Trophoblast cell (in vitro differentiated cells and primary cell): Measurements from ENCODE around the gene IVNS1ABP.

Experiments
- DNase-seq, 2 donors: peaks; one replicate each; pipeline ENCODE4 v3.0.0-alpha.2; 2016
- H2AFZ ChIP-seq: 2 replicates; pipeline ENCODE4 v1.6.1; 2013; ENCODE audit warnings: low read length, moderate library complexity, mild to moderate bottlenecking; ENCODE audit not compliant: insufficient read depth, poor library complexity
- H2AK5ac ChIP-seq: 2 replicates; pipeline ENCODE4 v1.6.1; 2013; ENCODE audit warnings: mild to moderate bottlenecking, low read length
- H2BK120ac ChIP-seq: 2 replicates; pipeline ENCODE4 v1.6.1; 2013; ENCODE audit warnings: low read length, mild to moderate bottlenecking, moderate library complexity; ENCODE audit not compliant: insufficient read depth, poor library complexity
- H2BK12ac ChIP-seq: 2 replicates; pipeline ENCODE4 v1.6.1; 2013; ENCODE audit warnings: mild to moderate bottlenecking, low read length, moderate library complexity
- H2BK5ac ChIP-seq: 2 replicates; pipeline ENCODE4 v1.6.1; 2013; ENCODE audit warnings: low read length, low read depth, moderate library complexity, mild to moderate bottlenecking; ENCODE audit not compliant: poor library complexity
- H3K14ac ChIP-seq: 2 replicates; pipeline ENCODE4 v1.6.1; 2013; ENCODE audit warnings: mild to moderate bottlenecking, low read length
- H3K18ac ChIP-seq: 2 replicates; pipeline ENCODE4 v1.6.1; 2013; ENCODE audit warnings: mild to moderate bottlenecking, low read length
- H3K23ac ChIP-seq: 2 replicates; pipeline ENCODE4 v1.6.1; 2013; ENCODE audit warnings: low read length
- H3K27ac ChIP-seq: 2 replicates; pipeline ENCODE4 v1.5.1; 2013; ENCODE audit warnings: low read depth, mild to moderate bottlenecking, inconsistent platforms, low read length, moderate library complexity
- H3K27me3 ChIP-seq: 2 replicates; pipeline ENCODE4 v1.6.1; 2013; ENCODE audit warnings: inconsistent platforms, mild to moderate bottlenecking, low read length, moderate library complexity; ENCODE audit not compliant: insufficient read depth
- H3K36me3 ChIP-seq, 2 experiments: 1 replicate in 1 of 2; 2 replicates in 1 of 2; pipeline ENCODE4 v1.6.1; 2013; ENCODE audit warnings: low read length in 2 of 2, mild to moderate bottlenecking in 2 of 2, moderate library complexity in 1 of 2; ENCODE audit not compliant: insufficient read depth in 2 of 2, control insufficient read depth in 1 of 2
- H3K4ac ChIP-seq: 2 replicates; pipeline ENCODE4 v1.6.1; 2013; ENCODE audit warnings: low read depth, mild to moderate bottlenecking, low read length, moderate library complexity
- H3K4me1 ChIP-seq, 2 experiments: 1 replicate in 1 of 2; 2 replicates in 1 of 2; pipeline ENCODE4 v1.6.1; 2013; ENCODE audit warnings: low read length in 2 of 2, mild to moderate bottlenecking in 2 of 2, moderate library complexity in 1 of 2; ENCODE audit not compliant: insufficient read depth in 2 of 2, control insufficient read depth in 1 of 2
- H3K4me2 ChIP-seq: 2 replicates; pipeline ENCODE4 v1.6.1; 2013; ENCODE audit warnings: inconsistent platforms, mild to moderate bottlenecking, low read length, moderate library complexity
- H3K4me3 ChIP-seq: 2 replicates; pipeline ENCODE4 v1.5.1; 2013; ENCODE audit warnings: mild to moderate bottlenecking, low read depth, low read length, inconsistent platforms
- H3K79me1 ChIP-seq: one replicate; pipeline ENCODE4 v1.6.1; 2013; ENCODE audit warnings: low read length
- H3K79me2 ChIP-seq: 2 replicates; pipeline ENCODE4 v1.6.1; 2013; ENCODE audit warnings: low read length, mild to moderate bottlenecking; ENCODE audit not compliant: control insufficient read depth, insufficient read depth, poor library complexity
- H3K9ac ChIP-seq: 2 replicates; pipeline ENCODE4 v1.6.1; 2013; ENCODE audit warnings: mild to moderate bottlenecking, low read length
- H3K9me3 ChIP-seq: 2 replicates; pipeline ENCODE4 v1.6.1; 2013; ENCODE audit warnings: low read depth, mild to moderate bottlenecking, control low read depth, inconsistent platforms, low read length; ENCODE audit not compliant: insufficient read depth
- H4K12ac ChIP-seq: 2 replicates; pipeline ENCODE4 v1.6.1; 2013; ENCODE audit warnings: low read depth, mild to moderate bottlenecking, low read length, moderate library complexity
- H4K8ac ChIP-seq: 2 replicates; pipeline ENCODE4 v1.6.1; 2013; ENCODE audit warnings: low read depth, mild to moderate bottlenecking, low read length, moderate library complexity
- H4K91ac ChIP-seq: one replicate; pipeline ENCODE4 v1.6.1; 2013; ENCODE audit warnings: low read depth, mild to moderate bottlenecking, low read length, moderate library complexity
- WGBS: extraction: QIAGEN DNeasy Blood & Tissue Kit; methylation state at CpG from one replicate; pipeline ENCODE4 v1.1.7; 2013; ENCODE audit warnings: missing lambda C conversion rate; ENCODE audit not compliant: insufficient read length, insufficient coverage; ENCODE audit errors: extremely low coverage; 5-methylcytosine and 5-hydroxymethylcytosine counted together

The IVNS1ABP gene

DNA sequence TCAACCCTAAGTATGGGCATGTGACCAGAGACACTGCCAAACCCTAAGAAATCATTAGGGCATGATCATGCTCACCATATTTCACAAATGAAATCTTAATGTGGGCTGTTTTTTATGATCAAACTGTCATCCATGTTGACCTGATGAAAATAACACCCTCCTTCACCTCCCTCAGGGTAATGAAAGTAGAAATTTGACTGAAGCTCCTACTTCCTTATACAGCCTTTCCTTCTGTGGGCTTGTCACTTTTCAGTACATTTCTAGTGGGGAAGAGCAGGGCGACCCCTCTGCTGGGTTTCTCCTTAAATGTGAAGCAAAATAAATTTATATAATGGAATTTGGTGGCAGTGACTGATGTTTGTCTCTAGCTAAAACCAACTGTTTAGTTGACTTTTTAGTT is 25.9 kb downstream of the IVNS1ABP start:
- no peak overlapping the region for H3K27ac ChIP-seq
- no peak overlapping the region for H2AFZ ChIP-seq
- no peaks in the 10 kb centered on the region for H3K79me1 ChIP-seq
- no peak for DNase-seq
- H3K4ac ChIP-seq = no peak overlapping the region
- no peak overlapping the region for H3K14ac ChIP-seq
- H3K23ac ChIP-seq = no peak overlapping the region
- H3K4me3 ChIP-seq = no peak overlapping the region
- no peak overlapping the region for H3K4me2 ChIP-seq
- H2BK12ac ChIP-seq = no peak overlapping the region
- no peak overlapping the region for H2AK5ac ChIP-seq
- no peaks in the 10 kb centered on the region for H3K79me2 ChIP-seq
- no peaks in the 10 kb centered on the region for H3K27me3 ChIP-seq
- H3K9me3 ChIP-seq = no peaks in the 10 kb centered on the region
- no peak overlapping the region for H2BK5ac ChIP-seq
- no peaks in the 10 kb centered on the region for H3K4me1 ChIP-seq
- H2BK120ac ChIP-seq = no peak overlapping the region
- H4K91ac ChIP-seq = no peak overlapping the region
- no peak overlapping the region for H3K18ac ChIP-seq
- H4K8ac ChIP-seq = no peak overlapping the region
- H3K36me3 ChIP-seq = peaks cover 2 to 5% of the 10 kb centered on the region in 2 experiments
- H4K12ac ChIP-seq = no peak overlapping the region
- no peak overlapping the region for H3K9ac ChIP-seq
- no CpG with 5 or more reads among the region's 1 CpG for WGBS

DNA sequence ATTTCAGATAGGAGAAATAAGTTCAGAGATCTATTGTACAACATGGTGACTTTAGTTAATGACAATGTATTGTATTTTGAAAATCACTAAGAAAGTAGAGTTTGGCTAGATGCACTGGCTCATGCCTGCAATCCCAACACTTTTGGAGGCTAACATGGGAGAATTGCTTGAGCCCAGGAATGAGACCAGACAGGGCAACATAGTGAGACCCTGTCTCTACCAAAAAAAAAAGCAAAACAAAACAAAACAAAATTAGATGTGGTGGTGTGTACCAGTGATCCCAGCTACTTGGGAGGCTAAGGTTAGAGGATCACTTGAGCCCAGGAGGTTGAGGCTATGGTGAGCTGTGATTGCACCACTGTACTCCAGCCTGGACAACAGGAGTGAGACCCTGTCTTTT is 27.2 kb downstream of the IVNS1ABP start:
- Histone ChIP-seq H3K14ac (no peak overlapping the region), H2AK5ac (no peak overlapping the region), H4K8ac (no peak overlapping the region), H4K12ac (no peak overlapping the region), H2BK5ac (no peak overlapping the region), H2AFZ (no peak overlapping the region), H3K23ac (no peak overlapping the region), H3K79me2 (peaks cover 2% of the 10 kb centered on the region), H3K4ac (no peak overlapping the region), H3K4me2 (no peak overlapping the region), H3K27ac (no peak overlapping the region), H3K9me3 (no peaks in the 10 kb centered on the region), H3K18ac (no peak overlapping the region), H2BK12ac (no peak overlapping the region), H2BK120ac (no peak overlapping the region), H4K91ac (no peak overlapping the region), H3K9ac (no peak overlapping the region), H3K27me3 (no peaks in the 10 kb centered on the region), H3K4me1 (peaks cover 2% of the 10 kb centered on the region in 2 experiments), H3K79me1 (peaks cover 2% of the 10 kb centered on the region), H3K36me3 (peaks cover 2 to 3% of the 10 kb centered on the region in 2 experiments), H3K4me3 (no peak overlapping the region)
- no peak for DNase-seq

DNA sequence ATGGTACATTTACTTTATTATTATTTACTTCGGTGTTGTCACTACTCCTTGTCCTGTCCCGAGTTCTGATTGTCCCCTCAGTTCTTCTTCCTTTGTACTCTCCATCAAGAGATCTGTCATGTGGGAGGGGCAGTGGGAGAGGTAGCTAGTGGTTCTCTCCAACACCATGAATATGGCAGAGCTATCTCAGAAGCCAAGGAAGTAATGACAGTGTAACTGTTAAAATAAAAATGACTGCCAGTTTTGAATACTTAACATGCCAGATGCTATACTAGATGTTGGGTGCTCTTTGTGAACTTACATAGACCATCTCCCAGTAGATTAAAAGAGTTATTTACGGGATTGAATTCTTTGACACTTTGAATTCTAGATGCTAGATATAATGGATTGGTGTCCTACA is 28.6 kb downstream of the IVNS1ABP start:
- Histone ChIP-seq H2BK120ac (no peak overlapping the region), H4K91ac (no peak overlapping the region), H3K36me3 (no peaks in the 10 kb centered on the region), H4K8ac (no peak overlapping the region), H3K79me2 (peaks cover 2% of the 10 kb centered on the region), H3K79me1 (peaks cover 3% of the 10 kb centered on the region), H2AFZ (no peak overlapping the region), H3K27ac (no peak overlapping the region), H3K4ac (no peak overlapping the region), H3K9me3 (no peaks in the 10 kb centered on the region), H3K23ac (no peak overlapping the region), H2AK5ac (no peak overlapping the region), H2BK12ac (peak overlapping the region; percentile 64), H3K4me3 (no peak overlapping the region), H2BK5ac (no peak overlapping the region), H3K9ac (no peak overlapping the region), H4K12ac (no peak overlapping the region), H3K4me1 (peaks cover 4% of the 10 kb centered on the region in 2 experiments), H3K14ac (no peak overlapping the region), H3K4me2 (no peak overlapping the region), H3K18ac (no peak overlapping the region), H3K27me3 (no peaks in the 10 kb centered on the region)
- no peak for DNase-seq
- no CpG with 5 or more reads among the region's 3 CpGs for WGBS

DNA sequence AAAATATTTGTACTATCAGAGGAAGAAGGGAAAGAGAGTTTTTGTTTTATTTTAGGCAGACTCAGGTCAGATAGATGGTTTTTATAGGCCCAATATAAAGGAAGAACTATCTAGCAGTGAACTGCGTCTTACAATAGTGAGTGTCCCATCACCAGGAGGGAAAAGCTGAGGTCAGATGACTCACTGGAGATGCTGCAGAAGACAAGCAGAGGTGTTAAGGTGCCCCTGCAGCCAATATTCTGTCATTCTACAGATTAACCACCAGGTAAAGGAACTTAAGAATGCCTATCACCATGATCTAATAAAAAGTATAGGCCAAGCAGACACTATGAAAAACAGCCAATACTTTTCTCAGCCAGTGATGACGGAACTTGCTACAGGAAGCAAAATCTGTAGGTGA is 29.6 kb downstream of the IVNS1ABP start:
- H2BK120ac ChIP-seq = no peak overlapping the region
- H3K79me1 ChIP-seq = peaks cover 3% of the 10 kb centered on the region
- no peaks in the 10 kb centered on the region for H3K36me3 ChIP-seq
- H4K8ac ChIP-seq = no peak overlapping the region
- no peak overlapping the region for H3K4me3 ChIP-seq
- no peak overlapping the region for H3K18ac ChIP-seq
- H3K9me3 ChIP-seq = no peaks in the 10 kb centered on the region
- peaks cover 2% of the 10 kb centered on the region for H3K79me2 ChIP-seq
- no peak overlapping the region for H3K9ac ChIP-seq
- no peak overlapping the region for H3K27ac ChIP-seq
- WGBS = no CpG with 5 or more reads among the region's 2 CpGs
- no peak overlapping the region for H2AK5ac ChIP-seq
- H2BK12ac ChIP-seq = no peak overlapping the region
- no peak overlapping the region for H3K23ac ChIP-seq
- peaks cover 4% of the 10 kb centered on the region in 2 experiments for H3K4me1 ChIP-seq
- no peak overlapping the region for H4K12ac ChIP-seq
- H3K14ac ChIP-seq = no peak overlapping the region
- peak; percentile 19 to 23 for DNase-seq
- H2BK5ac ChIP-seq = no peak overlapping the region
- H2AFZ ChIP-seq = no peak overlapping the region
- no peak overlapping the region for H3K4me2 ChIP-seq
- H4K91ac ChIP-seq = no peak overlapping the region
- H3K27me3 ChIP-seq = no peaks in the 10 kb centered on the region
- no peak overlapping the region for H3K4ac ChIP-seq
